Raji (cell line): ENCODE results near the gene INKA2.

Experiments used
- POLR2A ChIP-seq: IDR thresholded peaks from 2 replicates; pipeline ENCODE4 v1.6.1; 2011; ENCODE audit warnings: low read depth, low read length, control low read depth; ENCODE audit not compliant: insufficient read depth

The INKA2 gene

DNA sequence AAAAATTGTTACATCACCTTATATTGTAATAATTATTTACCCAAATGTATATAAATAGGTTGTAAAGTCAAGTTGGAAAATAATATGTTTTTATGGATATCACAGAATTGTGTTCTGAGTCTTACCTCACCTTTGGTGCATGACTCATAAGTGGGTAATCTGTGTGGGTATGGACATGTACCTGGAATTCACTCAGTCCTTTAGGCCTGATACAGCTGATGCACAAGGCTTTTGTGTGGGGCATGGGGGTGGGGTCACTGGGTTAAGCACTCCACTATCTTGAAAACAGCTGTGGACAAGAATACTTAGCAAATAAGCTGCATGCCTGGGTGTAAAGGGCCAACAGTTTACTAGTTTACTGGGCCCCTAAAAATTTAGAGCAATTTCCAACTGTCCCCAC is 34.4 kb downstream of the INKA2 start:
- TF ChIP-seq POLR2A = no peak

DNA sequence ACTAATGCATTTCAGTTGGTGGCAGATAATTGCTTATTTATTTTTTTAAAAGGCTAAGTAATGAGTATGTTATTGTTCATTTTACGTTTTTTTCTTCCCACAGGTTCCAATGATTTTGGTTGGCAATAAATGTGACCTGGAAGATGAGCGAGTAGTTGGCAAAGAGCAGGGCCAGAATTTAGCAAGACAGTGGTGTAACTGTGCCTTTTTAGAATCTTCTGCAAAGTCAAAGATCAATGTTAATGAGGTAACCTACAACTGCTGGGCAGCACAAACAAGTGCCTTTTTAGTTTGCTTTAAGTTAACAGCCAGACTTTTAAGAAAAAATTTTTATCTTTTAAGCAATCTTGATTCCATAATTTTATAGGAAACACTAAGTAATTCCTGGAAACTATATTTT is 35.0 kb downstream of the INKA2 start:
- no peak for TF ChIP-seq POLR2A

DNA sequence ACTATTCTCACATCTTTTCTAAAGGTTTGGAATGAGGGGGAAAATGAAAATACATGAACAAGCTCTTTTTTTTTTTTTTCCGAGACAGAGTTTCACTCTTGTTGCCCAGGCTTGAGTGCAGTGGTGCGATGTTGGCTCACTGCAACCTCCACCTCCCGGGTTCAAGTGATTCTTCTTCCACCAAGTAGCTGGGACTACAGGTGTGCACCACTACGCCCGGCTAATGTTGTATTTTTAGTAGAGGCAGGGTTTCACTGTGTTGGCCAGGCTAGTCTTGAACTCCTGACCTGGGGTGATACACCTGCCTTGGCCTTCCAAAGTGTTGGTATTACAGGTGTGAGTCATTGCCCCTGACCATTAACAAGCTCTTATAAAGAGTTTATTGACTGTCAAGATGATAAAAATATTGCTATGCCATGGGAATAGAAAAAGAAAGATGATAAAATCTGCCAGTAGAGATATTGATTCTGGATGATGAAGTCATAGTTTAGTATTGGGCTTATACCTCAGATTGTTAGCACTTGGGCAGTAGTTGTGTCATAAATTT is 36.6 kb downstream of the INKA2 start:
- TF ChIP-seq POLR2A = no peak

DNA sequence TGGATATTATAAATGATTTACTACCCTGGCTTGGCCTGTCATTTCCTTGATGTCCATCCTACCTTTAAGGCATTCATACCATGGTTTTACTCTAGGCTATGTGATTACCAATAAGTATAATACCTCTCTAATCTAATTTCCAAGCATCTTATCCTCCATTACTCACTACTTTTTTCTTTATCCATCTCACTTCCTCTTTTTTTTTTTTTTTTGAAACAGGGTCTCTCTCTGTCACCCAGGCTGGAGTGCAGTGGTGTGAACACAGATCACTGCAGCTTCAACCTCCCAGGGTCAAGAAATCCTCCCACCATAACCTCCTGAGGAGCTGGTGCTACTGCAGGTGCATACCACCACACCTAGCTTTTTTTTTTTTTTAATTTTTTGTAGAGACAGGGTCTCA is 39.9 kb downstream of the INKA2 start:
- TF ChIP-seq POLR2A = no peak

DNA sequence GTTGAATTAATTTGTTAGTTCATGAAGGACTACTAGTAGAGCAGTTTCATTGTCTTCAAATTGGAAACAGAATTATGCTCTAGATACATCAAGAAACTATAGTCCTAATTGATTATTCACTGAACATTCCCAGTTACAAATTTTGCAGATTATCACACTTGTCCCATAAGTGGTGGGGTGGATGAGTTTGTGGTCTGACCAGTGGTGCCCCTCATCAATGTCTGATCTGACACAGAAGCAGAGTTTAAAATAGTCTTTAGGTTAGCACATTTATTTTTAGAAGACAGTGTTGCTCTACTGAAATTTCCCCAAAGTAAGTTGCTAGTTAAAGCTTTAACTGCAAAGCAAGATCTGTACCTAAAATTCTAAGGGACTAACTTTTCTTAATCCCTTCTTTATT is 42.9 kb downstream of the INKA2 start:
- TF ChIP-seq POLR2A = no peak

DNA sequence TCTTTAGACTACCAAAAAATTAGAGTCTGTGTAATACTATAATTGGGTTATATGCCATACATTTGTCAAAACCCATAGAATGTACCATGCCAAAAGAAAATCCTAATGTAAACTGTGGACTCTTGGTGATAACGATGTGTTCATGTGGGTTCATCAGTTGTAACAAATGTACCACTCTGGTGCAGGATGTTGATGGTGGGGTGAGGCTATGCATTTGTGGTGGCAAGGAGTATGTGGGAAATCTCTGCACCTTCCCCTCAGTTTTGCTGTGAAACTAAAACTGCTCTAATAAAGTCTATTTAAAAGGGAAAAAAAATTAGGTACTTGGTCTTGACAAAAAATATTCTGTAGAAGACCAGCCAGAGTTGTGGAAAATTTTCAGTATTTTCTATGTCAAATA is 43.4 kb downstream of the INKA2 start:
- no peak for TF ChIP-seq POLR2A

DNA sequence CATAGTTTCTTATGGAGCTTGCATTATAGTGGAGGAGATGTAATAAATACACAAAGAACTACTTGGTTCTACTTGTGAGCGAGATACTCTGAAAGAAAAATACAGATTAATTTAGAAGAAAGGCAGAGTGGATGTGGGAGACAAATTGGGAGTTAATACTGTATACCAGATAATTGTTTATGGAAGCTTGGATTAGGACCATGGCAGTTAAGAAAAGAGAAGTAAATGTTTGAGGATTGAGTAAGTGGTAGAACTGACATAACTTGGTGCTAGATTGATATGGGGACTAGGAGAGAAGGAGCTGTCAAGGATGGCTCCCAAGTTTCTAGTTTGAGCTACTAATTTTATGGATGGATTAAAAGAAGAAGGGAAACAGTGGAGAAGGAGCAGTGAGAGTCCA is 47.3 kb downstream of the INKA2 start:
- TF ChIP-seq POLR2A = no peak

DNA sequence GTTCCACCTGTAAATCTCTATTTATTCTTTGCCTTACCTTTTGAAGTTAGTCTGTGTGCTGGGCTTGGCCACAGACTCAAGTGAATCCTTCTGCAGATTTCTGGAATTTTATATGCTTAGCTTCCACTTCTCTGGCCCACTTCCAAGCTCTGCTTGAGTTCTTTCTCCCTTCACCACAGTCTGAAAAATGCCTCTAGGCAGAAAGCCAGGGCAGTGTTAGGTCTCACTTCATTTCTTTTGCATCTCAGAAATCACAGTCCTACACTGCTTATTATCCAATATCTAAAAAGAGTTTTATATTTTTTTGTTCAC is 48.9 kb downstream of the INKA2 start:
- TF ChIP-seq POLR2A = no peak
